Measurements from ENCODE around the gene PDE4D. TPM values are rescaled to one million over a fixed set of nuclear protein-coding genes. Genes with fewer than 3 reads are reported as not detected.

Gene PDE4D
- total RNA-seq, 1 experiment from 2014 or later = 61.2 TPM

DNA sequence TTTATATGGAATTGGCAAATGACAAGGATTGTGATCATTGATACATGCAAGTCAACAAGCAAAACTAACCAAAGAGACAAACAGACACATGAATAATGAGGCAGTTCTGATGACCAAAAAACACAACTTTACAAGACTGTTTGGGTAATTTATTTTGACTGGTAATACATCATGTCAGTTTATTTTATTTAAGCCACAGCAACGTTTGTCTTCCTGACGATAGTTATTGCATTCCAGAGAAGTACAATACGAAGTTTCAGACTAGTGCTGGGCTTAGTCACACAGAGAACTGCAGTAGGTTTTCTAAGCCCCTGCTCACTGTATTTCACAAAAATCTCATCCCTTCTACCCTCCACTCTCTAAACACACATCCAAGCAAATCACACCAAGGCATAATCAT is 796.4 kb downstream of the PDE4D start:
- Histone ChIP-seq H3K4me2 (ENCODE audit: low read depth, low read length, poor library complexity, severe bottlenecking) (no peak overlapping the region), H3K4me1 (ENCODE audit: low read length) (no peaks in the 10 kb centered on the region), H3K27ac (ENCODE audit: low read length) (no peak overlapping the region), H3K79me2 (ENCODE audit: low read length) (no peaks in the 10 kb centered on the region), H3K9me2 (replicated peaks; ENCODE audit: insufficient read depth, low read length) (no peaks in the 10 kb centered on the region), H2AFZ (ENCODE audit: low read length) (no peak overlapping the region), H3K36me3 (ENCODE audit: insufficient read depth, low read length) (no peaks in the 10 kb centered on the region), H3K9me3 (ENCODE audit: low read length) (no peaks in the 10 kb centered on the region), H3K27me3 (ENCODE audit: low read length) (no peaks in the 10 kb centered on the region), H4K20me1 (ENCODE audit: insufficient read depth, low read depth, low read length) (no peaks in the 10 kb centered on the region; the same call in 1 of the 2 replicates), H3K9ac (ENCODE audit: low read length) (no peak overlapping the region), H3K4me3 (ENCODE audit: low read length) (no peak overlapping the region)
- DNase-seq = no peak

DNA sequence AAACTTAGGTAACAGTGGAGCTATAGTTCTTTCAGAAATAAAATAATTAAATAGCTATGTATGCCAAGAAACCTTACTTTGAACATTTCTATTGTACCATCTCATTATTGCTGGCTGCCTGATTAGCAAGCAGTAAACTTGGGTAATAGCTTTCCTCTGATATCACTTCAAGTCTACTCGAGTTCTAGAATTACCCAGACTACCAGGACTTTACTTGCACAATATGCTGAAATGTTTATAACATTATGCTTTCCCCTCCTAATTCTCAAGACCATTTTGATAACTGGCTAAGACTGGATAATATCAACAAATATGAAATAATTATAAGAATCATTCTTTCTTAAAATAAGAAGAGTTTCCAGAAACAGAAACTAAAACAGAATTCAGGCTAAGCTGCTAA is 798.0 kb downstream of the PDE4D start:
- Histone ChIP-seq H3K27ac (ENCODE audit: low read length) (no peak overlapping the region), H4K20me1 (ENCODE audit: insufficient read depth, low read depth, low read length) (no peaks in the 10 kb centered on the region; the same call in 1 of the 2 replicates), H3K4me2 (ENCODE audit: low read depth, low read length, poor library complexity, severe bottlenecking) (no peak overlapping the region), H3K27me3 (ENCODE audit: low read length) (no peaks in the 10 kb centered on the region), H3K36me3 (ENCODE audit: insufficient read depth, low read length) (no peaks in the 10 kb centered on the region), H3K79me2 (ENCODE audit: low read length) (no peaks in the 10 kb centered on the region), H2AFZ (ENCODE audit: low read length) (no peak overlapping the region), H3K9me3 (ENCODE audit: low read length) (no peaks in the 10 kb centered on the region), H3K4me3 (ENCODE audit: low read length) (no peak overlapping the region), H3K9me2 (replicated peaks; ENCODE audit: insufficient read depth, low read length) (no peaks in the 10 kb centered on the region), H3K4me1 (ENCODE audit: low read length) (no peaks in the 10 kb centered on the region), H3K9ac (ENCODE audit: low read length) (no peak overlapping the region)
- no peak for DNase-seq

DNA sequence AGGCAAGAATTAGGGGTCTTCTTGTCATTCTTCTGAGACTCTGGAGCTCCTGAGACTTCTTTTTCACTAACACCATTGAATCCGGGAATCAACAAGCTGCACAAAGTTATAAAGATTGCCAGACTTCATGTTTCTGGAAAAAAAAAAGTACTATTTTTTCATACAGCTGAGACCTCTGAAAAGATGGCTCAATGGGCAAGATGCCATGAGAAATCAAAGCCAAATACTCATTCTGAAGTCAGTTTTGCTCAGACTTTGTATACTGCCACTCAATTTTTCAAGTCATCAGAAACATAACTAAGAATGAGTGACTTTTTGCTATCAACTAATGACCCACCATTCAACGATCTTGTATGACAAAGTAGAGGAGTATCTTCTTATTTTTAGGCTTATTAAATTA is 798.7 kb downstream of the PDE4D start:
- no peaks in the 10 kb centered on the region for H3K9me3 ChIP-seq (ENCODE audit: low read length)
- no peaks in the 10 kb centered on the region for H3K9me2 ChIP-seq (replicated peaks; ENCODE audit: insufficient read depth, low read length)
- no peak overlapping the region for H2AFZ ChIP-seq (ENCODE audit: low read length)
- H3K4me3 ChIP-seq (ENCODE audit: low read length) = no peak overlapping the region
- no peak overlapping the region for H3K27ac ChIP-seq (ENCODE audit: low read length)
- H3K36me3 ChIP-seq (ENCODE audit: insufficient read depth, low read length) = no peaks in the 10 kb centered on the region
- no peaks in the 10 kb centered on the region for H3K79me2 ChIP-seq (ENCODE audit: low read length)
- DNase-seq = no peak
- H3K9ac ChIP-seq (ENCODE audit: low read length) = no peak overlapping the region
- no peaks in the 10 kb centered on the region; the same call in 1 of the 2 replicates for H4K20me1 ChIP-seq (ENCODE audit: insufficient read depth, low read depth, low read length)
- H3K27me3 ChIP-seq (ENCODE audit: low read length) = no peaks in the 10 kb centered on the region
- H3K4me2 ChIP-seq (ENCODE audit: low read depth, low read length, poor library complexity, severe bottlenecking) = no peak overlapping the region
- no peaks in the 10 kb centered on the region for H3K4me1 ChIP-seq (ENCODE audit: low read length)

DNA sequence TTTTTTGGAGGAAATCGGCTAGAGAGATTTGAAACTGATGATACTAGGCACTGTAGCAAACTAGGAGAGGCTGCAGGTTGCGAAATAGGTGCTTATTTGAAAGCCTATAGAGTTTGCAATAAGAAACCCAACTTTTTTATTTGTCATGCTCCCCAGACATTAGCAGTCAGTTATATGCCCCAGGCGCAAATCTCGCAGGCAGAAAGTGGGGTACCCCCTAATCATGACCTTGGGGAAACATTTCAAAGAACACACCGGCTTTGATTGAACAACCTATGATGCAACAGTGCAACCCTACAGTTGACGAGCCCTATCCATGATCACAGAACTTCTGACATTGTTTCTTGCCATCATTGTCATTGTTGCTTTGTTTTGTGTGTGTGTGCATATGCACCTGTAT is 800.2 kb downstream of the PDE4D start:
- no peaks in the 10 kb centered on the region; the same call in 1 of the 2 replicates for H4K20me1 ChIP-seq (ENCODE audit: insufficient read depth, low read depth, low read length)
- H3K9me3 ChIP-seq (ENCODE audit: low read length) = no peaks in the 10 kb centered on the region
- no peaks in the 10 kb centered on the region for H3K79me2 ChIP-seq (ENCODE audit: low read length)
- no peaks in the 10 kb centered on the region for H3K36me3 ChIP-seq (ENCODE audit: insufficient read depth, low read length)
- no peak overlapping the region for H3K9ac ChIP-seq (ENCODE audit: low read length)
- DNase-seq = no peak
- H3K27me3 ChIP-seq (ENCODE audit: low read length) = no peaks in the 10 kb centered on the region
- no peak overlapping the region for H2AFZ ChIP-seq (ENCODE audit: low read length)
- H3K4me2 ChIP-seq (ENCODE audit: low read depth, low read length, poor library complexity, severe bottlenecking) = no peak overlapping the region
- H3K4me3 ChIP-seq (ENCODE audit: low read length) = no peak overlapping the region
- no peak overlapping the region for H3K27ac ChIP-seq (ENCODE audit: low read length)
- no peaks in the 10 kb centered on the region for H3K4me1 ChIP-seq (ENCODE audit: low read length)
- H3K9me2 ChIP-seq (replicated peaks; ENCODE audit: insufficient read depth, low read length) = no peaks in the 10 kb centered on the region

DNA sequence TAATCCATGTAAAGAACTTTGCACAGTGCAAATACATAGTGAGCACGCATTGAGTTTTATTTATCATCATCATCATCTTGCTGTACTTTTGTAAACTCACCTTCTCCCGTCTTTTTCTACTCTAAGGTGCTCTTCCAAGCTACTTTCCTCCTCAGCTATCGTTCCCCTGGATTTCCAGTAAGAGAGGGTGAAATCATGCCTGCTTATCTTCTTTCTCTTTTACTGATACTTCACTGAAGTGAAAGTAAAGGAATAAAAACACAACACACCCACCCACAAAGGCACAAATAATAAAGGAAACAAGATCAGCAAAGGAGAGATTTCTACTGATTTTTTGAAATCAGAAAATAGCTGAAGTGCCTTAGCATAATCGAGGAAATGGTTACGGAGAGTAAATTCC is 800.8 kb downstream of the PDE4D start:
- Histone ChIP-seq H4K20me1 (ENCODE audit: insufficient read depth, low read depth, low read length) (no peaks in the 10 kb centered on the region; the same call in 1 of the 2 replicates), H3K27me3 (ENCODE audit: low read length) (no peaks in the 10 kb centered on the region), H3K4me2 (ENCODE audit: low read depth, low read length, poor library complexity, severe bottlenecking) (no peak overlapping the region), H3K9me3 (ENCODE audit: low read length) (no peaks in the 10 kb centered on the region), H3K4me3 (ENCODE audit: low read length) (no peak overlapping the region), H3K9me2 (replicated peaks; ENCODE audit: insufficient read depth, low read length) (no peaks in the 10 kb centered on the region), H2AFZ (ENCODE audit: low read length) (no peak overlapping the region), H3K79me2 (ENCODE audit: low read length) (no peaks in the 10 kb centered on the region), H3K4me1 (ENCODE audit: low read length) (no peaks in the 10 kb centered on the region), H3K36me3 (ENCODE audit: insufficient read depth, low read length) (no peaks in the 10 kb centered on the region), H3K27ac (ENCODE audit: low read length) (no peak overlapping the region), H3K9ac (ENCODE audit: low read length) (no peak overlapping the region)
- DNase-seq = no peak

DNA sequence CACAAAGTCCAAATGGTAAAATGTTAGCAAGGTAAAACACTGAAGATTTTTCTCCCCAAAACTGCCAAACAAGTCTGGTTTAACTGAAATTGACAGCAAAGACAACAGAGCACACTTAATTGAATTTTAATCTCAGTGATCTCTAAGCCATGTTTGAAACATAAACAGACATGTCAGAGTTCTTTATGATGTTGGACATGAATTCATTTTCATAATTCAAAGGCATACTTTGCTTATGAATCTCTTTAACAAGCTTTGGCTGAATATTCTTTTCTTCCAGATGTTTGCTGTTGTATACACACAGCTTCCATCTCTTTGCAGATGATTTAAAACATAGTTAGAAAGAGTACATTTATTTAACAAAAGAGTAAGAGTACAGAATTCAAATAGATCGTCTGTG is 801.6 kb downstream of the PDE4D start:
- H3K4me2 ChIP-seq (ENCODE audit: low read depth, low read length, poor library complexity, severe bottlenecking) = no peak overlapping the region
- no peaks in the 10 kb centered on the region for H3K27me3 ChIP-seq (ENCODE audit: low read length)
- no peaks in the 10 kb centered on the region for H3K9me3 ChIP-seq (ENCODE audit: low read length)
- H3K9me2 ChIP-seq (replicated peaks; ENCODE audit: insufficient read depth, low read length) = no peaks in the 10 kb centered on the region
- no peaks in the 10 kb centered on the region for H3K36me3 ChIP-seq (ENCODE audit: insufficient read depth, low read length)
- no peak overlapping the region for H3K9ac ChIP-seq (ENCODE audit: low read length)
- no peaks in the 10 kb centered on the region; the same call in 1 of the 2 replicates for H4K20me1 ChIP-seq (ENCODE audit: insufficient read depth, low read depth, low read length)
- no peak overlapping the region for H3K27ac ChIP-seq (ENCODE audit: low read length)
- no peaks in the 10 kb centered on the region for H3K79me2 ChIP-seq (ENCODE audit: low read length)
- no peak overlapping the region for H3K4me3 ChIP-seq (ENCODE audit: low read length)
- no peak overlapping the region for H2AFZ ChIP-seq (ENCODE audit: low read length)
- H3K4me1 ChIP-seq (ENCODE audit: low read length) = no peaks in the 10 kb centered on the region
- no peak for DNase-seq

DNA sequence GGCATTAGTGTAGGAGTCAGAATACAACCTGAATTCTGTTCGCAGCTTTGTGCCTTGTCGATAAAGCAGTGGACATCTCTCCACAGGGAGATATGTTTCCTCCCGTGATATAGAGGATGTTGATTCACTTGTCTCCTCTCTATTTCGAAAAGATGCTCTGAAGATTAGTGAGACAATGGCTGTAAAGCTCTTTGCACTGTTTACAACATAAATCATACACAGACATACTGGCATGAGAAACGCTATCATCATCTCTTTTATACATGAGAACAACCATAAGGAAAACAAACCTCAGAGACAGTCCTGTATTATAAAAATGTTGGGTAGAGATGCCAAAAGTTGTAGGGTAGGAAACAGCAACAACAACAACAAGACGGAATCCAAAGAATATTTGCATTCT is 803.2 kb downstream of the PDE4D start:
- no peaks in the 10 kb centered on the region; the same call in 1 of the 2 replicates for H4K20me1 ChIP-seq (ENCODE audit: insufficient read depth, low read depth, low read length)
- H3K27ac ChIP-seq (ENCODE audit: low read length) = no peak overlapping the region
- no peaks in the 10 kb centered on the region for H3K9me2 ChIP-seq (replicated peaks; ENCODE audit: insufficient read depth, low read length)
- no peak overlapping the region for H3K4me2 ChIP-seq (ENCODE audit: low read depth, low read length, poor library complexity, severe bottlenecking)
- H3K9ac ChIP-seq (ENCODE audit: low read length) = no peak overlapping the region
- H3K36me3 ChIP-seq (ENCODE audit: insufficient read depth, low read length) = no peaks in the 10 kb centered on the region
- H3K79me2 ChIP-seq (ENCODE audit: low read length) = no peaks in the 10 kb centered on the region
- H3K27me3 ChIP-seq (ENCODE audit: low read length) = no peaks in the 10 kb centered on the region
- DNase-seq = no peak
- H2AFZ ChIP-seq (ENCODE audit: low read length) = no peak overlapping the region
- H3K9me3 ChIP-seq (ENCODE audit: low read length) = no peaks in the 10 kb centered on the region
- H3K4me1 ChIP-seq (ENCODE audit: low read length) = no peaks in the 10 kb centered on the region
- no peak overlapping the region for H3K4me3 ChIP-seq (ENCODE audit: low read length)

DNA sequence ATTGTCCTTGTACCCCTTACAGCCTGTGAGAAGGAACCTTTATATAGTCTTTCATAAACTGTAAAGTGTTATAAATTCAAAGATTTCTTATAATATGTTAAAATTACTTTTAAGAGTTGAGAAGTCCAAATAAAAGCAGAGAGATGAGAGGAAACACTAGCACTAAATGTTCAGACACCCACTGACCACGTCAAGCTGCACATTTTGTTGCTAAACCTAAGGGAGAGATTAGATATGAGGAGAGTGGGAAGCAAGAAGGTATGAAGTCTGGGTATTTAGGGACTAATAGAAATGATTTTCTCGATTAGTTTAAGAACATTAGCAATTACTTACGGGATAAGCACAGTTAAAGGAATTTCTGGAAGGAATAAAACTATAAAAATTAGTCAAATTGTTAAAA is 803.8 kb downstream of the PDE4D start:
- Histone ChIP-seq H2AFZ (ENCODE audit: low read length) (no peak overlapping the region), H3K4me1 (ENCODE audit: low read length) (no peaks in the 10 kb centered on the region), H3K4me3 (ENCODE audit: low read length) (no peak overlapping the region), H3K9ac (ENCODE audit: low read length) (no peak overlapping the region), H3K9me3 (ENCODE audit: low read length) (no peaks in the 10 kb centered on the region), H3K36me3 (ENCODE audit: insufficient read depth, low read length) (no peaks in the 10 kb centered on the region), H4K20me1 (ENCODE audit: insufficient read depth, low read depth, low read length) (no peaks in the 10 kb centered on the region; the same call in 1 of the 2 replicates), H3K9me2 (replicated peaks; ENCODE audit: insufficient read depth, low read length) (no peaks in the 10 kb centered on the region), H3K27ac (ENCODE audit: low read length) (no peak overlapping the region), H3K79me2 (ENCODE audit: low read length) (no peaks in the 10 kb centered on the region), H3K27me3 (ENCODE audit: low read length) (no peaks in the 10 kb centered on the region), H3K4me2 (ENCODE audit: low read depth, low read length, poor library complexity, severe bottlenecking) (no peak overlapping the region)
- DNase-seq = no peak

DNA sequence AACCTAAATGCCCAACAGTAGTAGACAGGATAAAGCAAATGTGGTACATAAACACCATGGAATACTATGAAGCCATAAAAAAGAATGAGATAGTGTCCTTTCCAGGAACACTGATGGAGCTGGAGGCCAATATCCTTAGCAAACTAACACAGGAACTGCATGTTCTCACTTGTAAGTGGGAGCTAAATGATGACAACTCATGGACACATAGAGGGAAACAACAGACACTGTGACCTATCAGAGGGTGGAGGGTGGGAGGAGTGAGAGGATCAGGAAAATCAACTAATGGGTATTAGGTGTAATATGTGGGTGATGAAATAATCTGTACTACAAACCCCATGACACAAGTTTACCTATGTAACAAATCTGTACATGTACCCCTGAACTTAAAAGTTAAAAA is 805.0 kb downstream of the PDE4D start:
- H2AFZ ChIP-seq (ENCODE audit: low read length) = no peak overlapping the region
- no peaks in the 10 kb centered on the region for H3K9me3 ChIP-seq (ENCODE audit: low read length)
- no peaks in the 10 kb centered on the region for H3K4me1 ChIP-seq (ENCODE audit: low read length)
- no peak overlapping the region for H3K9ac ChIP-seq (ENCODE audit: low read length)
- no peaks in the 10 kb centered on the region for H3K36me3 ChIP-seq (ENCODE audit: insufficient read depth, low read length)
- H3K27ac ChIP-seq (ENCODE audit: low read length) = no peak overlapping the region
- no peaks in the 10 kb centered on the region for H3K9me2 ChIP-seq (replicated peaks; ENCODE audit: insufficient read depth, low read length)
- no peak overlapping the region for H3K4me2 ChIP-seq (ENCODE audit: low read depth, low read length, poor library complexity, severe bottlenecking)
- H3K79me2 ChIP-seq (ENCODE audit: low read length) = no peaks in the 10 kb centered on the region
- H3K4me3 ChIP-seq (ENCODE audit: low read length) = no peak overlapping the region
- H4K20me1 ChIP-seq (ENCODE audit: insufficient read depth, low read depth, low read length) = no peaks in the 10 kb centered on the region; the same call in 1 of the 2 replicates
- DNase-seq = no peak
- H3K27me3 ChIP-seq (ENCODE audit: low read length) = no peaks in the 10 kb centered on the region

Measured in Karpas-422 (cell line).